Ureter (tissue), 1 donor: Measurements from ENCODE around the gene ABLIM2. TPM values are rescaled to one million over a fixed set of nuclear protein-coding genes. Genes with fewer than 3 reads are reported as not detected.
A peak's percentile ranks its signal among the peaks of the same experiment; 100 is the strongest.

Source experiments
- DNase-seq: peaks from one replicate; pipeline ENCODE4 v3.0.0-alpha.2; 2020; ENCODE audit warnings: low spot score
- total RNA-seq: library from RNA; stranded (reverse); gene quantifications from one replicate; pipeline ENCODE4 v1.2.4, GENCODE V29; 2023
- donor health status: DM: yes; HTN: yes; CAD: no.

Gene ABLIM2
- total RNA-seq, 1 donor from 2014 or later = 8.5 TPM

GRCh38 chr4:8005033-8005808 is 153.4 kb downstream of the ABLIM2 start:
- DNase-seq = no peak

GRCh38 chr4:8004066-8004465 is 154.5 kb downstream of the ABLIM2 start:
- no peak for DNase-seq

- no peak for DNase-seq
Observed at GRCh38 chr4:8002525-8003309, 155.9 kb downstream of the ABLIM2 start.

DNA sequence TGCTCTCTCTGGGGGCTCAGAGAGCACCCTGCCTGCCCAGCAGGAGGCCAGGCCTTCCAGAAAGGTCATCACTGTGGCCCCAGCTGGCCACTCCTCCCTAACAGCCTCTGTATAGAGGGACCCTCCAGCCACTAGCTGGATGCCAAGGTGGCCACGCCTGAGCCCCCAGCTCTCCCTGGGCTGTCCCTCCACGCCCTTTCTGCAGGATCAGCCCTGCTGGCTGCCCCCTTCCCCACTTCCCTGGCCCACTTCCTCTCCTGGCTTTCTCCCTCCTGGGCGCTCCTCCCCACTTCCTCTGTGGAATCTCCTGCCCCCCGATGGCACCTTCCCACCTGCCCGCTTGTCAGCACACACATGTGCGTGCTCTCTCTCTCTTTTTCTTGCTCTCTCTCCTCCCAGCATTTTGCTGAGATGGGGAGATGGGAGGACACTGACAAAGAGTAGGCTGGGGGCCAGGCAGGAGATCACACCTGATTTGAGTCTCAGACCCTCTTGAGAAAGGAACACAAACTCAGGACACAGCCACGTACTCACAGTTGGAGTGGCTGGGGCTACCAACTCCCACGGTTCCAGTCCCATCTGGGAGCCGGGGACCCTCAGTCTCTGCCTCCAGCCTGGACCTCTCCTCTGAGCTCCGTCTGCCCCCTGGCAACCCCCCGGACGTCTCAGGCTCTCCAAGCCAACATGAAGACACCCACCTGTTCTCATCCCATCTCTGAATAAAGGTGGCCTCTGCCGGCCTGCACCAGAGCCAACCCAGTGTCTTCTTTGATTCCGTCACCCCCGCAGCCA is 156.9 kb downstream of the ABLIM2 start:
- no peak for DNase-seq

DNA sequence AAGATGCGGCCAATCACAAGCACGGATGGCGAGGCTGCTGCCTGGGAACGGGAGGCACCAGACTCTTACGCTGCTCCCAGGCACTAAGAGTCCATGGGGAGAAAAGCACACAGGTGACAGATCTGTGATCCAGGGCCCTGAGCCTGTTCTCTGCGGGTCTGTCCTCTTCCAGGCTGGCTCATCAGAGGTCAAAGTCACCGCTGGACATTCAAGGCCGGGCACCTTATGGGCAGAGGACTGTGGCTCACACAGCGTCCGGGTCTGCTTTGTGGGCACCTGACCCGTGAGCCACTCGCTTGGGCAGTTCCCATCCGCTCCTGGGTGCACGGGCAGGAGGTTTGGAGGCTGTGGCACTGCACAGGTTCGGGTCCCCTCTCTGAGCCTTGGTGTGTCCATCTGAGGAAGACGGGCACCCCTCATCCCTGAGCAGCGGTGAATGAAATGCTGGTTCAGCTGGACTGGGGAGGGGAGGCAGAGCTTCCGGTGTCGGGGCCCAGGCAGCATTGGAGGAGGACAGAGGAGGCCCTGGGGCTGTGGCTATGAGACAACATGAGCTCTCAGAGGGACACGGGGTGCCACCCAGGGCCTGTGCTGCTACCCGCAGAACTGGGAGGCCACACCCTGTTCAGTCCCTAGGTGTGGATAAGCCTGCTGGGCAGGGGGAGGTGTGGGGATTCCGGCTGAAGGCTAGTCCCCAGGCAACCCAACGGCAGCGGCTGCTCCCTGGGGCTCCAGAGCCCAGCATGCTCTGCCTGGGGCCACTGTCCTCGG is 157.7 kb downstream of the ABLIM2 start:
- DNase-seq = no peak

- no peak for DNase-seq
Observed at GRCh38 chr4:8000247-8000646, 158.4 kb downstream of the ABLIM2 start.

DNA sequence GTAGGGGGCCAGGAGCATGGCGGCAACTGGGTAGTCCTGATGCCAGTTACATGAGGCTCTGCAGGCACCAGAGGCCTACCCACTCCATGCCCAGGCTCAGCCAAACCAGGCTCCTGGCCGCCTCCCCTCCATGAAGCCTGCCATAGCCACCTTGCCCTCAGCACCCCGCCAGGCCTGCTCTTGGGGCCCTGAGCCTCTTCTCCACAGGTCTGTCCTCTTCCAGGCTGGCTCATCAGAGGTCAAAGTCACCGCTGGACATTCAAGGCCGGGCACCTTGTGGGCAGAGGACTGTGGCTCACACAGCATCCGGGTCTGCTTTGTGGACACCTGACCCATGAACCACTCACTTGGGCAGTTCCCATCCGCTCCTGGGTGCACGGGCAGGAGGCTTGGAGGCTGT is 158.9 kb downstream of the ABLIM2 start:
- DNase-seq = no peak

DNA sequence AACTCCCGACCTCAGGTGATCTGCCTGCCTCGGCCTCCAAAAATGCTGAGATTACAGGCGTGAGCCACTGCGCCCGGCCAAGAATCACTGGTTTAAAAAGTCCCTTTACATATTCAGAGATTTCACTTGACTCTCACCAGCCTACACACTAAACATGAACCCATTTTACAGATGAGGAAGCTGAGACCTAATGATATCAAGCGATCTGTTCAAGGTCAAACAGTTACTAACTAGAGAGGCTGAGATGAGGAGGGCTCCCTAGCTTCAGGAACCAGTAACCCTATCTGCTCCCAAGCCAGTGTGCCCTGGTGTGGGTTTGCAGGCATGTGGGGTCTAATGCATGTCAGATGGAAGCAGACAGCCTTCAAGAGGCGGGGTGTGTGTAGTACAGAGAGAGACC is 159.3 kb downstream of the ABLIM2 start:
- DNase-seq = no peak

DNA sequence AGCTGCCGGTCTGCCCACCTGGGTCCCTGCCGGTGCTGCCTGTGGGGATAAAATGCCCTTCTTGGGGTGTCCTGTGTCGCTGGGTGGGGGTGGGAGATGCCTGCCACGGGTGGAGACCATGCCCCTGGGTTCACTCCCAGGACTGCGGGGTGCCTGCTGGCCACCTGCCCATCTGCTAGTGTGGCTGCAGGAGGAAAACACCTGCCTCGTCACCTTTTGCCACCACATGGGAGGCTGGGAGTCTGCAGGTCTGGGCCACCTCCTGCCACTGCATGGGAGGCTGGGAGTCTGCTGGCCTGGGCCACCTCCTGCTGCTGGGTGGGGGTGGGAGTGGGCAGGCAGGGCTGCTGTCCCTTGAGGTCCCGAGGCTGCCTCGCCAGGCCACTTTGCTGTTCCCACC is 160.2 kb downstream of the ABLIM2 start:
- no peak for DNase-seq

- DNase-seq = no peak
Observed at GRCh38 chr4:7995866-7996265, 162.7 kb downstream of the ABLIM2 start.

GRCh38 chr4:7995135-7995534 is 163.5 kb downstream of the ABLIM2 start:
- DNase-seq = no peak

DNA sequence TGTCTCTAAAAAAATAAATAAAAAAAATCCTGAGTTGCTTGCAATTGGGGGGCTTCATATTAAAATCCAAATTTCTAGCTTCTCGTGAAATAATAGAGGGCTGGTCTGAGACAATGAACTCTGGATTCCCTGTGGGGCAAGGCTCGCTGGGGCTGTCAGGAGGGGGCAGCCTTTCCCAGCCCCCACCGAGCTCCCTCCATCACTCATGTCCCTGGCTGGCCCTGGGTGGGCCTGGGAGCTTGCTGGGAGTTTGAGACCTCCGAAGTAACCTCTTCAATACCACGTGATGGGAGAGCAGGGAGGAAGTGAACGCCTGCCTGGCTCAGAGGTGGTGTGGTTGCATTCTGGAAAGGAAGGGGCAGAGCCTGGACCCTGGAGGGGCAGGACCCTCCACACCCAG is 164.9 kb downstream of the ABLIM2 start:
- no peak for DNase-seq

DNA sequence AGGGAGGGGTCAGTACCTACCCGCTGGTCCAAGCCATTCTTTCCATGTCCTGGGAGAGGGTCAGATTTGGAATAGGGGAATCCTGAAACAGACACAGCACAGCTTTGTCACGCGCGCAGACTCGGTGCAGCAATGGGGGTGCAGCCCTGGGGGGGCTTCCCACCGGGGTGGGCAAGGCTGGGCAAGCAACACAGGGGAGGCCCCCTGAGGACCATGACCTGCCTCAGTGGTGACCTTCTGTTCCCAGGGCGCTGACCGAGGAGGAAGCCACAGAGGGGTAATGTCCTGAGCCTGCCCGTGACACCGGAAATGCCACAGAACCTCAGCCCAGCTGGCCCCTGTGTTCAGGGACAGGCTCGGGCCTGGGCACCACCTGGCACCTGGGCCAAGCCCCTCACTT is 165.8 kb downstream of the ABLIM2 start:
- DNase-seq = no peak

DNA sequence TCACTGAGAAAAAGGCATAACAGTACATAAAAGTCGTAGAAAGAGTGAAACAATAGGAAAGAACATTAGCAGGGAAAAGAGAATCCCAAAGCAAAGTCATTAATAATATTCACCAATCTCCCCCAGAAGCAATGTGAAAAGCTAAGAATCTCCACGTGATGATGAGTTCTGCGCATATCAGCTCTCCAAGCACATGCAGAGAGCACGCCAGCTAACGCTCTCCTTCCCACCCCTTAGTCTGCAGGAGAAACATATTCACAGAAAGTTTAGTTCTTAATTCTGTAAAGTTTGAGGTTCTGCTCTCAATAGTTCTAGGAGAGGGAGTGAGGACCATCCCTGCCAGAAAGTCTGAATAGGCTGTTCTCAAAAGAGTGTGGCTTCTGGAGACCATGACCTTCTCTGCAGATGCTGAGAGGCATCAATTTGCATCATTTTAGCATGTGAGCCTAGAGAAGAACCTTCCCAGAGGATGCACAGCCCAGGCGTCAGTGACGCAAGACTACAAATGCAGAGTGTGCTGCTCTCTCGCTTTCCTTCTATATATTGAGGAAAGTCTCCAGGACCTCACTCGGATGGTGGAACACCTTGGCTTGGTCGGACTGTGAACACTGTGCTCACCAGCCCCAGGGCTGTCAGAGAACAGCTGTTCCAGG is 167.7 kb downstream of the ABLIM2 start:
- DNase-seq = no peak

DNA sequence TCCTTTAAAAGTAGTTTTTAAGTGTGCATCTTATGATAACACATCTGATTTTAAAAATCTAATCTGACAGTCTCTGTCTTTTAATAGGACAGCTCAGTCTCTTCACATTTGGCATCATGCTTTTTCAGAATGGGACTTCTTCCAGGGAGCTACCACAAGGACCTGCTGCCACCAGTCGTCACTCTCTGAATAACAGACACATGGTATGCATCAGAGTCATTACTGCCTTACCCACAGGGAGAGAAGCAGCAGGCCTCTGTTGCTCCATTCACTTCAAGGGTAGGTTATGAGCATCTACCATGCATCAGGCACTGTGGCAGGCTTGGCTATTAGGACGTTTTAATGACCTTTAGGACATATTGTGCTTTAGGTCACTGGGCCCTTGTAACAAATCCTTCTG is 169.0 kb downstream of the ABLIM2 start:
- no peak for DNase-seq

DNA sequence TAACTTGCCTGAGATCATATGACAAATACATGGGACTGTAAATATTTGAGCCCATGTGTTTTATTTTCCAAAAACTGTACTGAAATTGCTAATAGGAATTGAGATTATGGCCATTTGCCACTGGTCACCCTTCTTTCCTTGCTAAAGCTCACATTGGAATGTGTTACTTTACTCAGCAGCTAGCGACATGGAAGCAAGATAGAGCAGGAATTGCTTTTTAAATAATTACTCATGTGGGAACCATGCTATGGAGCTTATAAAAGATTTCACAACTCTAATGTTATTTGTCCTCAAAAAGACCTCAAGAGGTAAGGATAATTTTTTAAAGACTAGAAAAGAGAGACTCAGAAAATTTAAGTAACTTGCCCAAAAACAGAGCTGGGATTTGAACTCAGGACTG is 170.2 kb downstream of the ABLIM2 start:
- no peak for DNase-seq

- DNase-seq = peak; percentile 78
Observed at GRCh38 chr4:7987148-7987989, 171.2 kb downstream of the ABLIM2 start.

DNA sequence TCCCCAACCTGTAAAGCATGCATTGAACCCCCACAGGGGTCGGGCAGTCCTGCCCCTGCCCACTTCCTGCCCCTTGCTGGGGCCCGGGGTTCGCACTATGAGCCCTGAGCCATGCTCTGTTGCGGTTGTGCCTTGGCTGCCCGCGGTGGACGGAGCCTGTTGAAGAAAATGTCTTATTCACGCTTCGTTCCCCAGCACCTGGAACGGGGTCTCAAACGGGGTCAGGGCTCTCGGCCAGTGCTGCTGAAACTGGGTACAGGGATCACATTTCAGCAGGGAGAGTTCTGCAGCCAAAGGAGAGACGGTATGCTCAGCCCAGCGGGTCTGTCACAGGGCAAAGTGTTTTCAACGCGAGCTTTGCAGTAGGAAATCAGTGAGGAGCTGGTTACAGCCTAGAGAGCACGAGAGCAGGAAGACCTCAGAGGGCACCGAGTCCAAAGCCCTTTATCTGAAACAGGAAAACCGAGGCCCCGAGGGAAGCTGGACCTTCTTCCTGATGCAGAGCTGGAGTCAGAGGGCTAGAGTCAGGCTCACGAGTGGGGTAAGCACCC is 172.6 kb downstream of the ABLIM2 start:
- no peak for DNase-seq

DNA sequence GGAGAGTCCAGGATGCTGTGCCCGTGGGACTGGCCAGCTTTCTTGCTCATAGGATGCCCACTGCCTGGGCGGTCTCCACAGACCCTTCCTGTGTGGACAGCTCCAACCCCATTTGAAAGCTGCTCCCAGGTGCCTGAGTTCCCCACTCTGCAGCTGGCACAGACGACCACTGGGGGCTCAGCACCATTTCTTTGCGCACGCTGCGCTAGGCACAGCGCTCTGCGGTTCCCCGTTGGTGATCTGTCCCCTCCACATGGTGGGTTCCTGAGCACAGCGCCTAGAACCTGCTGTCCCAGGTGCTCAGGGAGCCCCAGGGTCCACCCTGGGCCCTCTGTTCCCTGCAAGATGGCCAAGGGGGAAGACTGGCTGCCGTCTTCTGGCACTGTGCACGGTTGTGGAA is 173.5 kb downstream of the ABLIM2 start:
- no peak for DNase-seq
